A549 (cell line): Measurements from ENCODE around the gene ACRBP.

Experiments used
- RFX5 ChIP-seq: fragments of 450-650 bp; IDR thresholded peaks from 2 replicates; pipeline ENCODE4 v1.7.1; 2014; ENCODE audit warnings: antibody characterized with exemption, mild to moderate bottlenecking, moderate library complexity
- ZFP36 ChIP-seq: fragments of 450-650 bp; IDR thresholded peaks from 2 replicates; pipeline ENCODE4 v1.6.1; 2014; ENCODE audit warnings: borderline replicate concordance; ENCODE audit not compliant: partially characterized antibody

DNA sequence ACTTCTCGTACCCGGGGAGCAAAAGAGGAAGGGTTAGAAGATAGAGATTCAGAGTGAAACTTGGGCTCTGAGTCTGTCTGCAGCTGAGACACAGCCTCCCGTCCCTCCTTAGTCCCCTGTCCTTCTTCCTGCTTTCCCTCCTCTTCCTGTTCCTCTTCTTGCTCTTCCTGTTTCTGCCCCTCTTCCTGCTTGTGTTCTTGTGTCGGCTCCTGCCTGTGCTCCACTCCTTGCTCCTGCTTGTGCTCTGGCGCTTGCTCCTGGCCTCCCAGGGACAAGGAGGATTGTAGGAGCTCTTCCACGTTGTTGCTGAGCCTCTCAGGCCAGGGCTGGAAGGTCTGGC lies 3.0 kb downstream of the ACRBP start:
- TF ChIP-seq RFX5 = no peak
- TF ChIP-seq ZFP36 = no peak
